Choroid plexus epithelial cell (primary cell): Measurements from ENCODE around the gene POLR2E.

Source experiments
- DNase-seq: peaks from one replicate; pipeline ENCODE4 v3.0.0-alpha.2; 2010; ENCODE audit warnings: low read depth
- H3K4me3 ChIP-seq: 2 replicates; pipeline ENCODE4 v1.5.1; 2011; ENCODE audit warnings: low read depth, mild to moderate bottlenecking, control low read depth, low read length, moderate library complexity
- CTCF ChIP-seq: conservative IDR thresholded peaks from 2 replicates; pipeline ENCODE4 v1.5.1; 2011; ENCODE audit warnings: low read depth, mild to moderate bottlenecking, control low read depth, inconsistent platforms, low read length, moderate library complexity

POLR2E gene

GRCh38 chr19:1093330-1093729, 1.8 kb downstream of the POLR2E start:
- no peak for TF ChIP-seq CTCF
- no peak overlapping the region for H3K4me3 ChIP-seq
- DNase-seq, result no peak

- no peak overlapping the region for H3K4me3 ChIP-seq
- no peak for DNase-seq
- TF ChIP-seq CTCF, result no peak
Observed at GRCh38 chr19:1091544-1092175, 3.5 kb downstream of the POLR2E start.

- H3K4me3 ChIP-seq, result no peak overlapping the region
- no peak for DNase-seq
- no peak for TF ChIP-seq CTCF
Observed at GRCh38 chr19:1090731-1091543, 4.2 kb downstream of the POLR2E start.

GRCh38 chr19:1089891-1090290, 5.3 kb downstream of the POLR2E start:
- no peak for DNase-seq
- no peak for TF ChIP-seq CTCF
- no peak overlapping the region for H3K4me3 ChIP-seq

GRCh38 chr19:1089126-1089771, 5.9 kb downstream of the POLR2E start:
- no peak for TF ChIP-seq CTCF
- no peak overlapping the region for H3K4me3 ChIP-seq
- DNase-seq, result no peak

GRCh38 chr19:1088416-1089010, 6.7 kb downstream of the POLR2E start:
- TF ChIP-seq CTCF, result no peak
- H3K4me3 ChIP-seq, result no peak overlapping the region
- DNase-seq, result no peak
